GM10248 (cell line): ENCODE results near the gene ZNF268.

Source experiments
- CTCF ChIA-PET: fragments of 300-600 bp; sonication (Branson Sonifier 250); formaldehyde crosslinking; extraction: SDS; loops from one replicate; lab custom pipeline; 2021; ENCODE audit warnings: antibody characterized with exemption; lab: Yijun Ruan, JAX
- POLR2A ChIA-PET: fragments of 350-650 bp; sonication (Branson Sonifier 250); formaldehyde crosslinking; extraction: SDS; loops from one replicate; lab custom pipeline; 2020; ENCODE audit warnings: antibody characterized with exemption; lab: Yijun Ruan, JAX
- DNase-seq: peaks from one replicate; pipeline ENCODE4 v3.0.0; 2012; ENCODE audit errors: extremely low spot score
- CTCF ChIP-seq: IDR thresholded peaks from 2 replicates; pipeline ENCODE4 v1.5.1; 2012; ENCODE audit warnings: mild to moderate bottlenecking, low read depth; ENCODE audit errors: extremely low read depth, missing control alignments, control extremely low read depth

ZNF268 gene

GRCh38 chr12:133221241-133221640 is 39.9 kb downstream of the ZNF268 start:
- CTCF ChIA-PET = no interaction called here
- POLR2A ChIA-PET = no interaction called here
- TF ChIP-seq CTCF = no peak
- peak; percentile 8 for DNase-seq

GRCh38 chr12:133222211-133222610 is 40.9 kb downstream of the ZNF268 start:
- TF ChIP-seq CTCF = no peak
- ChIA-PET POLR2A (no interaction called here), CTCF (no interaction called here)
- DNase-seq = peak; percentile 3

GRCh38 chr12:133225527-133225926 is 44.2 kb downstream of the ZNF268 start:
- CTCF ChIA-PET = no interaction called here
- TF ChIP-seq CTCF = no peak
- POLR2A ChIA-PET = no interaction called here
- peak; percentile 3 for DNase-seq

GRCh38 chr12:133226690-133227089 is 45.4 kb downstream of the ZNF268 start:
- CTCF ChIA-PET = no interaction called here
- POLR2A ChIA-PET = no interaction called here
- DNase-seq = no peak
- no peak for TF ChIP-seq CTCF

- no peak for TF ChIP-seq CTCF
- no peak for DNase-seq
- POLR2A ChIA-PET = no interaction called here
- CTCF ChIA-PET = no interaction called here
These were observed 46.1 kb downstream of the ZNF268 start for GRCh38 chr12:133227281-133227852.

GRCh38 chr12:133231001-133231400 is 49.7 kb downstream of the ZNF268 start:
- CTCF ChIA-PET = interaction anchor here (0.9 kb wide), 1 partner anchor 268 kb away, joined by 3 read pairs; no protein-coding TSS in a partner anchor
- DNase-seq = no peak
- POLR2A ChIA-PET = no interaction called here
- no peak for TF ChIP-seq CTCF
